NCI-H460 (cell line): ENCODE results near the gene STK39. TPM values are rescaled to one million over a fixed set of nuclear protein-coding genes. Genes with fewer than 3 reads are reported as not detected.

Source experiments
- DNase-seq: peaks from one replicate; pipeline ENCODE4 v3.0.0-alpha.2; 2016; ENCODE audit warnings: low read depth; ENCODE audit errors: extremely low read depth
- total RNA-seq: library from RNA; depleted of rRNA; stranded (reverse); fragments of >200 nt; shearing (Covaris generic); gene quantifications from 2 replicates; pipeline ENCODE4 v1.2.3, GENCODE V29; 2014

STK39 gene
- total RNA-seq, 1 experiment from 2014 or later: 18.3 TPM

GRCh38 chr2:167965907-167966761 is 281.3 kb downstream of the STK39 start:
- DNase-seq: no peak

GRCh38 chr2:167964650-167965413 is 282.6 kb downstream of the STK39 start:
- no peak for DNase-seq

- DNase-seq: no peak
Measured at GRCh38 chr2:167963899-167964649, 283.3 kb downstream of the STK39 start.

GRCh38 chr2:167962436-167963226 is 284.8 kb downstream of the STK39 start:
- no peak for DNase-seq

- no peak for DNase-seq
Measured at GRCh38 chr2:167961536-167962048, 285.8 kb downstream of the STK39 start.

- no peak for DNase-seq
Measured at GRCh38 chr2:167960089-167960747, 287.2 kb downstream of the STK39 start.

GRCh38 chr2:167957662-167958061 is 289.7 kb downstream of the STK39 start:
- DNase-seq: no peak

- DNase-seq: no peak
Measured at GRCh38 chr2:167955264-167955906, 292.0 kb downstream of the STK39 start.

GRCh38 chr2:167954495-167954894 is 292.9 kb downstream of the STK39 start:
- no peak for DNase-seq

- no peak for DNase-seq
Measured at GRCh38 chr2:167953776-167954175, 293.6 kb downstream of the STK39 start.

GRCh38 chr2:167950571-167950970 is 296.8 kb downstream of the STK39 start:
- no peak for DNase-seq

- no peak for DNase-seq
Measured at GRCh38 chr2:167946441-167946841, 301.0 kb downstream of the STK39 start.

GRCh38 chr2:167945660-167946368 is 301.6 kb downstream of the STK39 start:
- DNase-seq: no peak

- DNase-seq: no peak
Measured at GRCh38 chr2:167944825-167945659, 302.4 kb downstream of the STK39 start.

- no peak for DNase-seq
Measured at GRCh38 chr2:167943897-167944296, 303.5 kb downstream of the STK39 start.

GRCh38 chr2:167943368-167943767 is 304.0 kb downstream of the STK39 start:
- no peak for DNase-seq

- no peak for DNase-seq
Measured at GRCh38 chr2:167942366-167943081, 304.9 kb downstream of the STK39 start.
